NCI-H345 treated with DMSO at 0.1 percent for 48 hours (cell line): Measurements from ENCODE around the gene STXBP2.

ENCODE experiments used
- DNase-seq: peaks from one replicate; lab custom pipeline; 2025; ENCODE audit not compliant: unreplicated experiment; lab: John Stamatoyannopoulos, UW

Gene STXBP2

DNA sequence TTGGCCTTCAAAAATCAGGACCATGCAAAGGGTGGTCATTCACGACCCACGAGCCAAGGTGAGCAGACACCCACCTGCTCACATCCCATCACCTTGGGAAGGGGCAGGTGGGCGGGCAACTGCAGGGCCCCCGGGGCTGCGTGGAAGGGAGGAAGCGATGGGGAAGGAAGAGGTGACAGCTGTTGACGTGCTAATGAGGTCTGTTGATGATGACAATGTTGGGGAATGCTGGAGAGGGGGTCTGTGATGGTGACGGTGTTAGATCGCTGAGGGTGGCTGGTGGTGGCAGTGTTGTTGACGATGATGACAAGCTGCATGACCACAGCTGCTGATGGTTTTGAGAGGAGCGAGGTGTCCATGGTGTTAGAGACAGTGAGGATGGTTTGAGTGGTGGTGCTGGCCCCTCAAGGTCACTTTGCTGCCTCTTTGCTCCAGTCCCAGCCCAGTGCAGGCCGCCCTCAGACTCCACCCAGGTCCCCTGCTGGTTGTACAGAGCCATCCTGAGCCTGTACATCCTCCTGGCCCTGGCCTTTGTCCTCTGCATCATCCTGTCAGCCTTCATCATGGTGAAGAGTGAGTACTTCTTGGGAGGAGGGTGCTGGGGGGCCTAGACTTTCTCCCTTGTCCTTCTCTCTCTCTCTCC is 40.9 kb downstream of the STXBP2 start:
- no peak for DNase-seq

GRCh38 chr19:7678971-7679751 is 42.3 kb downstream of the STXBP2 start:
- DNase-seq = peak; percentile 19

DNA sequence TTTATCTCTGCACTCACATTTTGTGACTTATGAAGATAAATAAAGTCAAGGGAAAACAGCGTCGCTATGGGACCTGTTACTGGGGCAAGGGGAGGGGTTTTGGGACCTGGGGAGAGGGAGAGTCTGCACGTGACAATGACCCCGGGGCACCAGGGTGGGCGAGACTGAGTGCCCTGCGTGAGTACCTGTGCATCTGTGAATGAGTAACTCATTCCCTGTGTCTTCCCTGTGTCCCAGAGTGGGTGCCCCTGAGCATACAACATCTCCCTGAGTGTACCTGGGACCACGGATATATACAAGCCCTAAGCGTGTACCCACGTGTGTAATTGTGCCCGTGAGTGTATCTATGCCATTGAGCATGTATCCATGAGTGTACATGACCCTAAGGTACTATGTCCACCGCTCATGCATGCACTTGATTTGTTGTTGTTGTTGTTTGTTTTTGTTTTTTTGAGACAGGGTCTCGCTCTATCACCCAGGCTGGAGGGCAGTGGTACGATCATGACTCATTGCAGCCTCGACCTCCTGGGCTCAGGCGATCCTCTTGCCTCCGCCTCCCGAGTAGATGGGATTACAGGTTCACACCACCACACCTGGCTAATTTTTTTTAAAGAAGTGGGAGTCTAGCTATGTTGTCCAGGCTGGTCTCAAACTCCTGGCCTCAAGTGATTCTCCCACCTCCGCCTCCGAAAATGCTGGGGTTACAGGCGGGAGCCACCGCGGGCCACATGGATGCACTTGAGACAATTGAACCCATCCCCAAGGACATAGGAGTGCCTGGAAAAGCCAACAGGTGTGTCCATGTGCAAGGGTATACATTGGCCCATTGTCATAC is 43.1 kb downstream of the STXBP2 start:
- DNase-seq = no peak

DNA sequence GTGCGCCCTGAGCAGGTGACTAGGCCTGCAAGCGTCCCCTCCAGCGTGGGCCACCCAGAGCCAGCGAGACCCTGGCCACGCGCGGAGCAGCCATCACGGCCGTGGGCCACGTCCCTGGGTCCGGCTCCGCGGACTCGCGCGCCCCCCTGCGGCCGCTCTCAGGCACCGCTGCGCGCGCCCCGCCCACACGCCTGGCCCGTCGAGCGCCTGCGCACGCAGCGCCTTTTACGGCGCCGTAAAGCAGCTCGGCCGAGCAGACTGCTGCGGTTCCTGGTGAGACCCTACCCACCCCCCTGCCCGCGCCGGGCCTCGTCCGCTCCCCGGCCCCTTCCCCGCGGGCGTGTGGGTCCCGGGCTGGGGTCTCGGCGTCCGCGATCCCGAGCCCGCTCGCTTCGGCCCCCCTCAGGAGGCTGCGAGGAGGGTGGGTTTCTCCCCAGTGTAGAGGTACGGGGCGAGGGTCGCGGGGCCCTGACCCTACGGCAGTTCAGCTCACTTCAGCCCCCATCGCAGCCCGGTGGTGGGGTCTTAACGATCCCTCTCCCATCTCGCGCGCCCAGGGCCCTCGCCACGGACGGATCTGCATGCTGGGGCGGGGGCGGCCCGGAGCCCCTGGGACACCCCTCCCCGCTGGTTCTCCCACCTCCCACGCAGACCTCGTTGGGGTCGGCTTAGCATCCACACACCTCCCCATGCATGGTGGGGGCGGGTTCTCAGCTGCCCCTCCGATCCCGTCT is 43.9 kb downstream of the STXBP2 start, which contains the start of gene TRAPPC5:
Gene TRAPPC5, plus strand, starts transcription at position 228 of the 734 bp plus-strand sequence. CDS start 1,421 bp downstream, outside the sequence.
- peak; percentile 50 for DNase-seq

DNA sequence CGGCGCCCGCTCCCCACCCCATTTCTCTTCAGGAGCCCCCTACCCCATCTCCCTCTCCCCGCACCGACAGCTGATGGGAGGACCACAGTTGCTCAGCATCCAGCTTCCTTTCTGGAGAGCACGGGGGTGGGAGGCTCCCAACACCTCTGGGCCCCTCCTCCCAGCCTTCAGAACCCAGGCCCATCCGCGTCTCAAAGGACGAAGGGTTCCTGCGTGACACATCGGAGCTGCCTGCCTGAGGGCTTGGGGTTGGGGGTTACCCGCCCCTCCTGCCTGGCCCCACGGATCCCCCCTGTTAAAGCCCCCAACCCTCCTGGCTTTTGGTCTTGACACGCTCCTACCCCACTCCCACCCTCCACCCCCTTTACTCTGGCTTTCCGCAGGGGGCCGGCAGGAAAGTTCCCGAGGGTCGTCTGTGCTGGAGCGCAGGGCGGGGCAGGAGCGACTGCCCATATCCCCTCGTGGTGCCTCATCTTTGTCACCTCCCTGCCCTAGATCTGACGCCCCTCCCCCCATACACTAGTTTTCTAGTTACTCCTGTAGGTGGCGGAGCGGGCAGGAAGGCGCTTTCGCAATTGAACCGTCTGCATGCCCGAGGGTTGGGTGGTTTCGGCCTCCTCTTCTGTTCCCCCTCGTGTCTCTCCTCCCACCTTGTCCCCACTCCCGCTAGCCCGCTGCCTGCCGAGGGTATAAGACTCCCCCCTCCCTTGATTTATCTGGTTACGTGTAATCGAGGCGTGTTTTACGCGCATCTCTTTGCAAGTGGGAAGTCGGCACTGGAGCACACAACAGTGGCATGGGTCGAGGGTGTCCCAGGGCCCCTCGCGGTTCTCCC is 44.6 kb downstream of the STXBP2 start:
- no peak for DNase-seq

GRCh38 chr19:7682175-7682855 is 45.4 kb downstream of the STXBP2 start:
- DNase-seq = no peak

GRCh38 chr19:7685546-7686445 is 48.9 kb downstream of the STXBP2 start:
- no peak for DNase-seq

DNA sequence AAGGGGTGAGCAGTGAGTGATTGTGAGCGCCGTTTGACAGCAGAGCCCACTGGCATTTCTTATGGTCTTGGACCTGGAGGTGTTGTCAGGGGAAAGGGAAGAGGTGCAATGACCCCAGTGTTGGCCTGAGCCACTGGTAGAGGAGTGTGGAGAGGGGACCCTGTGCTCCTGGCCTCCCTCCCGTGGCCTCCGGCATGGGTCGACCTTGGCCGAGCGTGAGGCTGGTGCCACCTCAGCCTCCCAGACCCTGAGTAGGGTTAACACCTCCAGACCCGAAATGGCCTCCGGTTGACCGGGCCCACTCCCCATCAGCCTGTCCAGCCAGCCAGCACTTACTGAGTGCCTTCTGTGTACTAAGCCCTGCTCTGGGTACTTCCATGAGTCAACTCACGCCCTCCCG is 50.3 kb downstream of the STXBP2 start:
- DNase-seq = no peak

DNA sequence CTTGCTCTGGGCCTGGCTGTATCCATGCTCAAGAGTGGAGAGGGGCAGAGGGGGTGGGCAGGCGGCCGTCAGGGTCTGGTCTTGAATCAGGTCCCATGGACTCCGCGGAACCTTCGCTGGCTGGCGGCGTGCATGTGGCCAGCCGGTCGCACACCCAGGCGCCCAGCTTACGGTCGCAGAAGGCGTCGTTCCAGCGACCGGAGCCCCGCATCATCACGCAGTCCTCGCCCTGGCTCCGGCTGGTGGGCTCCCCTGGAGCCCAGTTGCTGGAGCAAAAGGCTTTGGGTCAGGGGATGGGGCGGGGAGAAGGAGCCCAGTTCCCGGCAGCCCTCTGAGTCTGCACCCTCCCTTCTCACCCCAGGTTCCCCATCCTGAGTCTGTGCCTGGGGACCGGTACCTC is 52.3 kb downstream of the STXBP2 start:
- DNase-seq = no peak

- no peak for DNase-seq
Measured at GRCh38 chr19:7690779-7691258, 53.9 kb downstream of the STXBP2 start.

GRCh38 chr19:7691497-7691896 is 54.6 kb downstream of the STXBP2 start:
- no peak for DNase-seq

GRCh38 chr19:7692417-7693088 is 55.6 kb downstream of the STXBP2 start:
- DNase-seq = no peak

DNA sequence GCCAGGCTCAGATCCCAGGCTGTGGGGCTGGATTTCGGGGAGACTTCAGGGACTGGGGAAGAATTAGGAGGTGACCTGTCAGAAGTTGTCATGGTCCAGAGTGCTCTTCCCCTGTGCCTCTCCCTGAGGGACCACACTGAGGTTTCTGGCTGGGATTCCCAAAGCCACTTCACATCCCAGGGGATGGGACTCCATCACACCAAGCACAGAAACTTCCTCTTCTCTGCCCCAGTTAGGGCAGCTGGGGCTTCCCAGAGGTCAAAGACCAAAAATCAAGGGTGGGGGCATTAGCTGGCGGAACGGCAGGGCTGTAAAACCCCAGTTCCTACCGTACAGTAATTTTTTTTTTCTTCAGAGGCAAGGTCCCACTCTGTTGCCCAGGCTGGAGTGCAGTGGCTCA is 57.6 kb downstream of the STXBP2 start:
- DNase-seq = no peak
